Measurements from ENCODE around the gene ALDH9A1.

ALDH9A1 gene

GRCh38 chr1:165616987-165617546 is 81.3 kb downstream of the ALDH9A1 start:
- DNase-seq: no peak

GRCh38 chr1:165616054-165616612 is 82.2 kb downstream of the ALDH9A1 start:
- no peak for DNase-seq
